Transverse colon (tissue), 4 donors: ENCODE results near the gene MED15.

Experiments
- EP300 ChIP-seq: sonication (generic); formaldehyde crosslinking; IDR thresholded peaks from one replicate; pipeline ENCODE4 v1.6.1; 2017; ENCODE audit warnings: antibody characterized with exemption, low read depth
- POLR2A ChIP-seq: fragments of 450-650 bp; IDR thresholded peaks from one replicate; pipeline ENCODE4 v1.6.1; 2016; ENCODE audit warnings: antibody characterized with exemption, mild to moderate bottlenecking, moderate library complexity
- POLR2AphosphoS5 ChIP-seq, 3 donors: sonication (generic); formaldehyde crosslinking; IDR thresholded peaks; one replicate each; pipeline ENCODE4 v1.6.1; 2016; ENCODE audit warnings: antibody characterized with exemption in 3 of 3
- TF ChIP-seq, protein P1 (sequence below), 5 experiments: fragments of 200-600 bp in 3 of 5; fragments of 450-650 bp in 2 of 5; sonication (generic) in 3 of 5; IDR thresholded peaks; 1 replicate in 2 of 5; 2 replicates in 3 of 5; pipeline ENCODE4 v1.5.1; 2016 to 2017; ENCODE audit warnings: antibody characterized with exemption in 5 of 5, inconsistent platforms in 3 of 5, mild to moderate bottlenecking in 2 of 5, moderate library complexity in 1 of 5

DNA sequence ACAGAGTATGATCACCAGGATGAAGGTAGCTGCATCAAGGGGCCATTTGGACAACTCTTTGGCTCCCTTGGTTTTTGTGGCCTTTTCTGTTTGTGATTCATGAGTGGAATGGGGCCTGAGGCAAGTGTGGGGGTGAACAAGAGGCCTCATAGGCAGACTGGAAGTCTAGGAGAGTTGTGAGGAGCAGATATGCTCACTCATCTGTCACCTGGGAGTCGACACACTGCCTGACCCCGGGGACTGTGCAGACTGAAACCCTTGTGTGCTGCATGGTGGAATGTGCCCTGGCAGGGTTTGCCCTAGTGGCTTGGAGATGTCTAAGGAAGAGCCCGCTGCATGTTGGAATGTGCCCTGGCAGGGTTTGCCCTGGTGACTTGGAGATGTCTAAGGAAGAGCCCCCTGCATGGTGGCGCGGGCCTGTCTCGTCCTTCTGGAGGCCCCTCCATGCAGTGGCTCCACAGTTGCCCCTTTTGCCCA is 60.0 kb downstream of the MED15 start:
- TF ChIP-seq, protein P1, sequence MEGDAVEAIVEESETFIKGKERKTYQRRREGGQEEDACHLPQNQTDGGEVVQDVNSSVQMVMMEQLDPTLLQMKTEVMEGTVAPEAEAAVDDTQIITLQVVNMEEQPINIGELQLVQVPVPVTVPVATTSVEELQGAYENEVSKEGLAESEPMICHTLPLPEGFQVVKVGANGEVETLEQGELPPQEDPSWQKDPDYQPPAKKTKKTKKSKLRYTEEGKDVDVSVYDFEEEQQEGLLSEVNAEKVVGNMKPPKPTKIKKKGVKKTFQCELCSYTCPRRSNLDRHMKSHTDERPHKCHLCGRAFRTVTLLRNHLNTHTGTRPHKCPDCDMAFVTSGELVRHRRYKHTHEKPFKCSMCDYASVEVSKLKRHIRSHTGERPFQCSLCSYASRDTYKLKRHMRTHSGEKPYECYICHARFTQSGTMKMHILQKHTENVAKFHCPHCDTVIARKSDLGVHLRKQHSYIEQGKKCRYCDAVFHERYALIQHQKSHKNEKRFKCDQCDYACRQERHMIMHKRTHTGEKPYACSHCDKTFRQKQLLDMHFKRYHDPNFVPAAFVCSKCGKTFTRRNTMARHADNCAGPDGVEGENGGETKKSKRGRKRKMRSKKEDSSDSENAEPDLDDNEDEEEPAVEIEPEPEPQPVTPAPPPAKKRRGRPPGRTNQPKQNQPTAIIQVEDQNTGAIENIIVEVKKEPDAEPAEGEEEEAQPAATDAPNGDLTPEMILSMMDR (IDR thresholded peaks at IDR 0.05): no peak
- no peak for TF ChIP-seq POLR2AphosphoS5 (IDR thresholded peaks at IDR 0.05)
- TF ChIP-seq POLR2A: no peak
- TF ChIP-seq EP300: no peak
